ENCODE results near the gene PTMS.

DNA sequence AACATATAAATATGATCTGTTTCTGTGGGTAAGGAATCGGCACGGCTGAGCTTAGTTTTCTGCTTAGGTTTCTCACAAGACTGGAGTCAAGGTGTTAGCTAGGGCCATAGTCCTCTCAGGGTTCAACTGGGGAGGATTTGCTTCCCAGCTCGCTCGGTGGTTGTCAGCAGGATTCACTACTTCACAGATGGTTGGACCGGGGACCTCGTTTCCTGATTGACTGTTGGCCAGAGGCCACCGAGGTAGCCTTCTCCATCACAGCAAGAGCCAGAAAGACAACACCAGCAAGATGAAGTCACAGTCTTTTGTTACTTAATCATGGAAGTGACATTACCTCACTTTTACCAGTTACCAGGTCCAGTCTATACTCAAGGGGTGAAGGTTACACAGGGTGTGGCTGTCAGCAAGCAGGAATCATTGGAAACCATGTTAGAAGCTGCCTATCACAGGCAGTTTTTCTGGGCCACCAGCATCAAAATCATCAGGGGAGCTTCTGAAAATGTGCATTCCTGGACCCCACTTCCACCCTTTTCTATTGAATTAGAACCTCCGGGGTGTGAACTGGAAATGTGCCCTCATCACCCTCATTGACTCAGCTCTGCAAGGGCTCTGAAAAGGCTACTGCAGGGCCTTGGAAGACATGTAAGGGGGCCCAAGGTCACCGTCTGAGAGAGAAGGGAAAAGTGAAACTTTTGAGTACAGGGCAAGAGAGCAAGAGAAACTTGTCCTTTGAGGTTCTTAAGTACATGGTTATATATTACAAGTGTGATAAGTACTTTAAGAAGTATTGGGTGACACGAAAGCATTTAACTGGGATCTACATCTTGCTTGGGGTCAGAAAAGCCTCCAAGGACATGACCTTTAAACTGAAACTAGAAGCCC lies 31.4 kb upstream of the PTMS start:
- TF ChIP-seq LEF1 (IDR thresholded peaks at IDR 0.05; ENCODE audit: borderline replicate concordance) (no peak), FOXM1 (IDR thresholded peaks at IDR 0.05; ENCODE audit: borderline replicate concordance) (no peak), ARNT (IDR thresholded peaks at IDR 0.05) (no peak), TARDBP (IDR thresholded peaks at IDR 0.05) (no peak), ELF4 (IDR thresholded peaks at IDR 0.05) (no peak), CTBP1 (IDR thresholded peaks at IDR 0.05; ENCODE audit: borderline replicate concordance) (no peak), SP1 (IDR thresholded peaks at IDR 0.05) (no peak), SUZ12 (IDR thresholded peaks at IDR 0.05) (no peak), FOXA1 (IDR thresholded peaks at IDR 0.05) (no peak), BHLHE40 (IDR thresholded peaks at IDR 0.05; ENCODE audit: borderline replicate concordance) (no peak), HDGF (IDR thresholded peaks at IDR 0.05; ENCODE audit: borderline replicate concordance) (no peak), L3MBTL2 (conservative IDR thresholded peaks at IDR 0.05) (no peak), NFRKB (IDR thresholded peaks at IDR 0.05) (no peak), FOXK2 (IDR thresholded peaks at IDR 0.05) (no peak)

All from HEK293T (cell line).